Thoracic aorta (tissue), 2 donors: ENCODE data around the gene SYDE2. TPM values are rescaled to one million over a fixed set of nuclear protein-coding genes. Genes with fewer than 3 reads are reported as not detected.

ENCODE experiments used
- ATAC-seq: fragments of 150-250 bp; one replicate; pipeline ENCODE4 v1.8.0; 2017; ENCODE audit warnings: low read depth; ENCODE audit not compliant: insufficient number of reproducible peaks, low FRiP score
- DNase-seq: peaks from one replicate; pipeline ENCODE4 v3.0.0-alpha.2; 2020; ENCODE audit warnings: low spot score
- H3K27ac ChIP-seq, 2 donors: fragments of 200-600 bp; sonication (generic); 1 replicate in 1 of 2; 2 replicates in 1 of 2; pipeline ENCODE4 v1.5.1; 2016; ENCODE audit warnings: mild to moderate bottlenecking in 2 of 2, moderate library complexity in 2 of 2
- H3K27me3 ChIP-seq: fragments of 200-600 bp; sonication (generic); replicated peaks from 2 replicates; pipeline ENCODE4 v1.6.0; 2016; ENCODE audit warnings: mild to moderate bottlenecking; ENCODE audit not compliant: insufficient read depth
- H3K36me3 ChIP-seq: fragments of 200-600 bp; sonication (generic); one replicate; pipeline ENCODE4 v1.5.1; 2016
- H3K4me1 ChIP-seq, 2 donors: fragments of 200-600 bp; sonication (generic); 1 replicate in 1 of 2; 2 replicates in 1 of 2; pipeline versions ENCODE4 v1.5.1 to v1.6.0; 2016; ENCODE audit warnings: low read depth in 2 of 2, mild to moderate bottlenecking in 1 of 2; ENCODE audit not compliant: control insufficient read depth in 1 of 2
- H3K4me3 ChIP-seq: fragments of 200-600 bp; sonication (generic); 2 replicates; pipeline ENCODE4 v1.5.1; 2016; ENCODE audit warnings: mild to moderate bottlenecking
- H3K9me3 ChIP-seq: fragments of 200-600 bp; sonication (generic); 2 replicates; pipeline ENCODE4 v1.5.1; 2016
- total RNA-seq, 2 donors: library from RNA; depleted of rRNA; stranded (reverse); fragments of >200 nt; gene quantifications; one replicate each; pipeline versions ENCODE4 v1.1.0 to v1.2.3, GENCODE V29; 2016
- TF ChIP-seq, protein P1 (sequence below): fragments of 200-600 bp; sonication (generic); IDR thresholded peaks from one replicate; pipeline ENCODE4 v1.5.1; 2019; ENCODE audit warnings: antibody characterized with exemption

SYDE2 gene
- total RNA-seq, 2 donors from 2014 or later, result 13.4 to 17.0 TPM

GRCh38 chr1:85243372-85243771 is 42.6 kb upstream of the SYDE2 start:
- Histone ChIP-seq H3K27me3 (no peaks in the 10 kb centered on the region), H3K9me3 (no peaks in the 10 kb centered on the region), H3K27ac (no peak overlapping the region), H3K36me3 (no peaks in the 10 kb centered on the region), H3K4me3 (no peak overlapping the region), H3K4me1 (peaks cover 18 to 42% of the 10 kb centered on the region in 2 donors)
- no peak for ATAC-seq
- TF ChIP-seq, protein P1, sequence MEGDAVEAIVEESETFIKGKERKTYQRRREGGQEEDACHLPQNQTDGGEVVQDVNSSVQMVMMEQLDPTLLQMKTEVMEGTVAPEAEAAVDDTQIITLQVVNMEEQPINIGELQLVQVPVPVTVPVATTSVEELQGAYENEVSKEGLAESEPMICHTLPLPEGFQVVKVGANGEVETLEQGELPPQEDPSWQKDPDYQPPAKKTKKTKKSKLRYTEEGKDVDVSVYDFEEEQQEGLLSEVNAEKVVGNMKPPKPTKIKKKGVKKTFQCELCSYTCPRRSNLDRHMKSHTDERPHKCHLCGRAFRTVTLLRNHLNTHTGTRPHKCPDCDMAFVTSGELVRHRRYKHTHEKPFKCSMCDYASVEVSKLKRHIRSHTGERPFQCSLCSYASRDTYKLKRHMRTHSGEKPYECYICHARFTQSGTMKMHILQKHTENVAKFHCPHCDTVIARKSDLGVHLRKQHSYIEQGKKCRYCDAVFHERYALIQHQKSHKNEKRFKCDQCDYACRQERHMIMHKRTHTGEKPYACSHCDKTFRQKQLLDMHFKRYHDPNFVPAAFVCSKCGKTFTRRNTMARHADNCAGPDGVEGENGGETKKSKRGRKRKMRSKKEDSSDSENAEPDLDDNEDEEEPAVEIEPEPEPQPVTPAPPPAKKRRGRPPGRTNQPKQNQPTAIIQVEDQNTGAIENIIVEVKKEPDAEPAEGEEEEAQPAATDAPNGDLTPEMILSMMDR, result no peak
- no peak for DNase-seq

- H3K36me3 ChIP-seq, result no peaks in the 10 kb centered on the region
- TF ChIP-seq, protein P1, result no peak
- ATAC-seq, result no peak
Measured at GRCh38 chr1:85240643-85241042, 39.8 kb upstream of the SYDE2 start.

GRCh38 chr1:85240174-85240601 is 39.4 kb upstream of the SYDE2 start:
- Histone ChIP-seq H3K27ac (peak overlapping the region; percentile 51 to 59), H3K9me3 (no peaks in the 10 kb centered on the region), H3K4me3 (no peak overlapping the region), H3K27me3 (no peaks in the 10 kb centered on the region), H3K36me3 (no peaks in the 10 kb centered on the region), H3K4me1 (peaks cover 18 to 39% of the 10 kb centered on the region in 2 donors)
- ATAC-seq (no peak), DNase-seq (no peak)
- TF ChIP-seq, protein P1, result no peak

More at GRCh38 chr1:85240643-85241042, 39.8 kb upstream of the SYDE2 start:
- H3K27me3 ChIP-seq, result no peaks in the 10 kb centered on the region
- H3K27ac ChIP-seq, result peak overlapping the region; percentile 51 to 59
- no peaks in the 10 kb centered on the region for H3K9me3 ChIP-seq
- no peak for DNase-seq
- no peak overlapping the region for H3K4me3 ChIP-seq
- peaks cover 18 to 42% of the 10 kb centered on the region in 2 donors for H3K4me1 ChIP-seq

- ATAC-seq, result no peak
- DNase-seq, result no peak
- Histone ChIP-seq H3K36me3 (no peaks in the 10 kb centered on the region), H3K4me3 (no peak overlapping the region), H3K9me3 (no peaks in the 10 kb centered on the region), H3K27me3 (no peaks in the 10 kb centered on the region), H3K4me1 (peaks cover 13 to 19% of the 10 kb centered on the region in 2 donors), H3K27ac (no peak overlapping the region)
- TF ChIP-seq, protein P1, result no peak
Measured at GRCh38 chr1:85237613-85238012, 36.8 kb upstream of the SYDE2 start.

DNA sequence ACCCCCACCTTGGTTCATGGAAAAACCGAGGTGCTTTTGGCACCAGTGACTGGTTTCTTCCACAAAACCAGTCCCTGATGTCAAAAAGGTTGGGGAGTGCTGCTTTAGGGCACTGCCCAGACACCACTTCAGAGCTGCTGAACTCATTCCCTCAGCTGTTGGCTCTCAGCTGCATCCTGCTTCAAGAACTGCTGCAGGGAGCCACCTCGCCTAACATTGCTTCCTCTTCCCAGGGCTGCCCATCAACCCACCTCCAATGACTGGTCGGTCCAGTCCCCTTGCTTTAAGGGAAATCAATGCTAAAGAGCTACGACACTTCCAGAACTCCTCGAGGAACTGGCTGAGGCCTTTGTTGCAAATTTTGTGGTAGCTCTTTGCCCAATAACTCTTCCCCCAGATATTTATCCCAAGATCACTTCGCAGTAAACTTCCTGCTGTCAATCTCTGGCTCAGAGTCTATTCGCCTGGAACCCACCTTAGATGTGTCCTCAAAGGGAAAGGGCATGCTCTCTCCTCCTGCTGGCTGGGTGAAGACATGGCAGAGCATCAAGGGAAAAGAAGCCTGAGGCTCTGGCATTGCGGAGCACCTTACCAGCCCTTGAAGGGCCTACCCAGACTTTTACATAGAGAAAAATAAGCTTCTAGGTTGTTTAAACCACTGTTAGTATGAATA is 29.6 kb upstream of the SYDE2 start:
- no peak for ATAC-seq
- no peaks in the 10 kb centered on the region for H3K27me3 ChIP-seq
- no peak overlapping the region for H3K4me3 ChIP-seq
- DNase-seq, result no peak
- H3K27ac ChIP-seq, result no peak overlapping the region
- H3K4me1 ChIP-seq, result peaks cover 0 to 3% of the 10 kb centered on the region in 2 donors
- TF ChIP-seq, protein P1, result no peak
- H3K9me3 ChIP-seq, result no peaks in the 10 kb centered on the region
- H3K36me3 ChIP-seq, result no peaks in the 10 kb centered on the region
